HG02884 (cell line): Measurements from ENCODE around the gene STAMBPL1.
A peak's percentile ranks its signal among the peaks of the same experiment; 100 is the strongest.

Experiments used
- ATAC-seq: cut with Tn5 transposase; IDR thresholded peaks from one replicate; pipeline ENCODE4 v1.9.1; 2021; ENCODE audit warnings: mild to moderate bottlenecking, moderate library complexity; ENCODE audit not compliant: unreplicated experiment

STAMBPL1 gene

GRCh38 chr10:88890681-88891381 is 10.8 kb downstream of the STAMBPL1 start:
- ATAC-seq: no peak

GRCh38 chr10:88892222-88892967 is 12.3 kb downstream of the STAMBPL1 start:
- ATAC-seq: no peak

DNA sequence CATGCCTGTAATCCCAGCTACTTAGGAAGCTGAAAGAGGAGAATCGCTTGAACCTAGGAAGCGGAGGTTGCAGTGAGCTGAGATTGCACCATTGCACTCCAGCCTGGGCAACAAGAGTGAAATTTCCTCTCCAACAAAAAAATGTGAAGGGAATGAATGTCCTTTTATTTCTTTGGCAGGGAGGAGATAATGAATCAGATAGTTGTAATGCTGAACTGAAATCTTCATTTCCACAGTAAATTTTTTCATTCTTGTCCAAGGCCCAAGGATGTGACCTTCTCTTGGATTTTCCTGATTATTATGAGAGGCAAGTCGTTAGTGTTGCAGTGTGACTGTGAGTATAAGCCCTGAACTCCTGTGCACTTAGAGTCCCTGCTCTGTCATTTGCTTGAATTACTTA is 13.6 kb downstream of the STAMBPL1 start:
- ATAC-seq: no peak

DNA sequence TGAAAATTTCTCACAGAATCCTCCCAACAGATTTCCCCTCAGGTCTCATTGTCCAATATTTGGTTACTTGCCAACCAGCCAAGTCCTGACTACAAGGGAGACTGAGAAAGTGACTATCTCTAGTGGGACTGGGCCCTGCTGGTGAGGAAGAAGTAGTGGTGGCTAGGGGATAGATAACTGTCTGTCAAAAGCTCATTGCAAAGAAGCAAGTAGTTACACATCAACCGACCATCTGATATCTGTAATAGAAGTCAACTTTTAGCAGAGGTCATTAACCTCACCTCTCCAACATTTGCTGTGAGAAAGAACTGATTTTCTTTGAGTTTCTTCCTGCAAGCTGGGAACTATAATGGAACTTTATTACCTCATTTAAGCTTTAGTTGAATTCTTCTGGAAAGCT is 15.2 kb downstream of the STAMBPL1 start:
- no peak for ATAC-seq

- no peak for ATAC-seq
Observed at GRCh38 chr10:88896372-88896993, 16.4 kb downstream of the STAMBPL1 start.

GRCh38 chr10:88896994-88897853 is 17.2 kb downstream of the STAMBPL1 start:
- no peak for ATAC-seq

GRCh38 chr10:88898727-88899126 is 18.7 kb downstream of the STAMBPL1 start:
- ATAC-seq: no peak

GRCh38 chr10:88899886-88900285 is 19.8 kb downstream of the STAMBPL1 start:
- no peak for ATAC-seq

DNA sequence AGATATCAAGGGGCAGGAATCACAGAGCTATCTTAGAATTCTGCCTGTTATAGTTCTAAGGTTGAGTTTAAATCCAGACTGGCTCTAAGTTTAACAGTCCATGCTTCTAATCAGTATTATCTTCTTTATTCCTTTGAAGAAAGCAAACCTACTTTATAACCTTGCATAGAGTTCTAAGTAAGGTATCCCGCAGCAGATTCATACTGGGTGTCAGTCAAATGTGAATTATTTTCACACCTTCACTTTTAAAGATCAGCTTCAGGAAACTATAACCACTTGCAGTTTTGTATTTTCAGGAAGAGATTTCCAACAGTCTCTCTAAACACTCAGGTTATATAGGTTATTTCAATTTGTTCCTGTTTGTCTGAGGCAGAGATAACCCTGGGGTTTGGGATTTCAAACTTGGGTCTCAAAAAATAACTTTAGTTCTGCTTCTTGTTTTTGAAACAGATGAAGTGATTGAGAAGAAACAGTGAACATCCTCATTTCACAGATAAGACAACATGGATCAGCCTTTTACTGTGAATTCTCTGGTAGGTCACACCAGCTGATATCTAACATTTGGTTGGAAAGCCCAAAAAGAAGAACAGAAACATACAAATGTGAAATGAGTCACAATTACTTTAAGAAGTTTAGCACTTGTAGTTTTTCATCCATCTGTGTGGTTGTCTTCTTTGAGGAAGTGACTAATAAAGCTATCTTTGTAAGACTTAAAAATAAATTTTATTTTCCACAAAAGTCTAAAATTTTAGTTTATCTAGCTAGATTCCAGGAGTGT is 21.4 kb downstream of the STAMBPL1 start:
- peak; percentile 83 for ATAC-seq

- peak; percentile 39 for ATAC-seq
Observed at GRCh38 chr10:88901984-88902789, 22.1 kb downstream of the STAMBPL1 start.

GRCh38 chr10:88903715-88904114 is 23.7 kb downstream of the STAMBPL1 start:
- ATAC-seq: no peak

DNA sequence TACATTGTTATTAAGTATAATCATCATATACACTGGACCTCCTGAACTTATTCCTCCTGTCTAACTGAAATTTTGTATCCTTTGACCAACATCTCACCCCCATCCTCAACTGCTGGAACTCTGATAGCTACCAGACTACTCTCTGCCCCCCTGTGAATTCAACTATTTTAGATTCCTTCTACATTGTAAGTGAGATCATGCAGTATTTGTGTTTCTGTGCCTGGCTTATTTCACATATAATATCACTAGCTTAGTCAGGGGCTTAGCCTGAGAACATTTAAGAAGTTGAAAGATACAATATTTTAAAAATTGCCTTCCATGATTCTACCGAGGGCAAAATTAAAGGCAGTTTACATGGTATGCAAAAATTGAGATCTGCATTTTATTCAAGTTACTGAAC is 26.9 kb downstream of the STAMBPL1 start:
- no peak for ATAC-seq

GRCh38 chr10:88908194-88908593 is 28.1 kb downstream of the STAMBPL1 start:
- no peak for ATAC-seq

DNA sequence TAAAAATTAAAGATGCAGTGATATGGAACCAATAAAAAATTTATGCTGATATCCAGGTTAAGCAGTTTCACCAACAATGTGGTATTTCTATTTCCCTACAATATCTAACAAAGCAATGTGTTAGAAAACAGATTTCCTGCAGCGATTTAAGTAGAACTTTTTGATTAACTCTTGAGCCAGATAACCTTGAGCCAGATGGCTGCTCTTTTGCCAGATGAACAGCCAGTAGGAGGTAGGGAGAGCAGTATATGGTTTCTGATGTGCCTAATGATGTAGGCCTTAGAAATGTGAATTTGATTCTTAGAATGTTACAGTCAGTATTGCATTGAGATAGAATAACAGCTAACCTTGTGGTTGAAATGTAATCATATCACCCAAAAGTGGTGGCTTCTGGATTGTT is 31.1 kb downstream of the STAMBPL1 start:
- ATAC-seq: no peak

DNA sequence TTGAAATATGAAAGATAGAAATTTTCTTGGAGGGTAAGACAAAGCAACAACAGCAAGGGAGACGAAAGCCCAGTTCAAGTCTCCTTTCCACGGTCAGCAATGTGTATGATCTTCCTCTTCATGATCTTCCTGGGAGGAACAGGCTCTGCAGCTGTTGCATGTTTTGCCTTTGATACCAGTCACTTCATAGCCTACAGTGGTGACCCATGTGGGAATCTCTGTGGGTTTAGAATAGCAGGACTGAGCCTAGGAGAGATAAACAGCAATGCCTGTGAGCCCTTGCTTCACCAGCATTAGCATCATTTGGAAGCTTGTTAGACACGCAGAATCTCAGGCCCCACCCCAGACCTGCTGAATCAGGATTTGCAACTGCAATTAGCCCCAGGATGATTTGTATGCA is 31.8 kb downstream of the STAMBPL1 start:
- ATAC-seq: no peak

GRCh38 chr10:88913127-88913526 is 33.1 kb downstream of the STAMBPL1 start:
- no peak for ATAC-seq

GRCh38 chr10:88913788-88914187 is 33.7 kb downstream of the STAMBPL1 start:
- ATAC-seq: no peak

GRCh38 chr10:88915781-88916180 is 35.7 kb downstream of the STAMBPL1 start:
- ATAC-seq: no peak

DNA sequence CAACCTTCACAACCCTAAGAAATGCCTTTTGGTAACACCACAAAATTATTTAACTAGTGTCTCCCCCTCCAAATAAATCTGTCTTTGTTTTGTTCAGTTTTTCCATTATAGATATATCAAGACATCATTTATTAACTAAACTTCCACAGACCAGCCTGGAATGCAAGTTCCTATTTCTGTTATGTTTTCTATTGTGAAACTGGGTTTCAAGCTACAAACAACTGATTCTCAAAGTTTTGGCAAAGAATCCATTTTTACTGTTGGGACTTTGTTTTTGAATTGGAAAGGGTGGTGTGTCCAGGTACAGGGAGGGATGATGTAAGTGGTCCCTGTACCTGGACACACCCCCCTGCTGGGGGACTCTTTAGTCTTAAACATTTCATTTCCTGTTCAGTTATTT is 36.2 kb downstream of the STAMBPL1 start:
- no peak for ATAC-seq

DNA sequence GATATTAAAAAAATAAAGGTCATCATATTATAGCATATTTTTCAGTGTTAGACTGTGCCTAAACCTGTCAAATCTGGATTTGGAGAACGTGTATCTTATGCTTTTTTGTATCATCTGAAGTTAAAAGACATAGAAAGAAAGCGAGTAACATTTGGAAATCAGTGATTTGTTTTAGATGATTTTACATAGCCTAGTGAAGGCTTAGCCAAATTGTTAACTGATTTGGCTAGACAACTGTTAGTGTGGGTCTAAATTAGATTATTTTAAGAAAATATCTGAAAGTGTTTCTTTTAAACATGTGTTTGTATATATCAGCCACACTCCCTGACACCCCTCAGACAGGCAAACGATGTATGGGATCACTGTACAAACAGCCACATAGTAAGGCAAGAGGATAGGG is 36.9 kb downstream of the STAMBPL1 start:
- no peak for ATAC-seq
